ENCODE results near the gene COPS7A. TPM values are rescaled to one million over a fixed set of nuclear protein-coding genes. Genes with fewer than 3 reads are reported as not detected.

The COPS7A gene
- total RNA-seq (2014; rRNA removed; shearing (Covaris generic); ENCODE audit: low replicate concordance): 91.3 and 125 TPM in 2 replicates

- Histone ChIP-seq H3K4me3 (peak within 1 kb of the TSS; percentile 67), H3K27me3 (no peaks in the 10 kb centered on the region), H3K9me3 (no peaks in the 10 kb centered on the region), H3K36me3 (peaks cover 13% of the 10 kb centered on the region)
- peak; percentile 99 for DNase-seq
Measured at GRCh38 chr12:6723607-6724408, at the start of gene COPS7A. Gene COPS7A (plus strand): TSS chr12:6724046. CDS start chr12:6724657, 611 bp downstream.

- H3K27me3 ChIP-seq: no peaks in the 10 kb centered on the region
- H3K36me3 ChIP-seq: peaks cover 78% of the 10 kb centered on the region
- H3K4me3 ChIP-seq: no peak overlapping the region
- DNase-seq: no peak
- no peaks in the 10 kb centered on the region for H3K9me3 ChIP-seq
Measured at GRCh38 chr12:6676962-6677361, 46.9 kb upstream of the COPS7A start.

- no peak for DNase-seq
- Histone ChIP-seq H3K36me3 (peaks cover 40% of the 10 kb centered on the region), H3K27me3 (no peaks in the 10 kb centered on the region), H3K4me3 (no peak overlapping the region), H3K9me3 (no peaks in the 10 kb centered on the region)
Measured at GRCh38 chr12:6684609-6685008, 39.2 kb upstream of the COPS7A start.

GRCh38 chr12:6685814-6686213 is 38.0 kb upstream of the COPS7A start:
- DNase-seq: no peak
- no peaks in the 10 kb centered on the region for H3K9me3 ChIP-seq
- H3K36me3 ChIP-seq: peaks cover 33% of the 10 kb centered on the region
- H3K4me3 ChIP-seq: no peak overlapping the region
- H3K27me3 ChIP-seq: no peaks in the 10 kb centered on the region

- DNase-seq: peak; percentile 39
Measured at GRCh38 chr12:6688543-6688998, 35.3 kb upstream of the COPS7A start.

GRCh38 chr12:6688999-6689882 is 34.6 kb upstream of the COPS7A start, which contains the start of gene ZNF384:
Gene ZNF384 (minus strand): TSS chr12:6689375. CDS start chr12:6679520, 9,855 bp downstream.
- Histone ChIP-seq H3K27me3 (no peaks in the 10 kb centered on the region), H3K36me3 (peaks cover 23% of the 10 kb centered on the region), H3K4me3 (peak within 1 kb of the TSS; percentile 88), H3K9me3 (no peaks in the 10 kb centered on the region)
- peak; percentile 98 for DNase-seq

More at GRCh38 chr12:6688543-6688998, 35.3 kb upstream of the COPS7A start:
- Histone ChIP-seq H3K27me3 (no peaks in the 10 kb centered on the region), H3K4me3 (peak overlapping the region; percentile 88), H3K36me3 (peaks cover 27% of the 10 kb centered on the region), H3K9me3 (no peaks in the 10 kb centered on the region)

GRCh38 chr12:6691473-6691872 is 32.4 kb upstream of the COPS7A start:
- H3K9me3 ChIP-seq: no peaks in the 10 kb centered on the region
- DNase-seq: no peak
- no peaks in the 10 kb centered on the region for H3K27me3 ChIP-seq
- no peak overlapping the region for H3K4me3 ChIP-seq
- peaks cover 7% of the 10 kb centered on the region for H3K36me3 ChIP-seq

- H3K9me3 ChIP-seq: no peaks in the 10 kb centered on the region
- no peaks in the 10 kb centered on the region; the same call in 1 of the 2 replicates for H3K36me3 ChIP-seq
- no peak overlapping the region for H3K4me3 ChIP-seq
- H3K27me3 ChIP-seq: no peaks in the 10 kb centered on the region
- DNase-seq: no peak
Measured at GRCh38 chr12:6692888-6693287, 31.0 kb upstream of the COPS7A start.

- Histone ChIP-seq H3K27me3 (peaks cover 8% of the 10 kb centered on the region; the same call in 1 of the 2 replicates), H3K36me3 (no peaks in the 10 kb centered on the region; the same call in 1 of the 2 replicates), H3K9me3 (no peaks in the 10 kb centered on the region), H3K4me3 (no peak overlapping the region)
- DNase-seq: no peak
Measured at GRCh38 chr12:6693832-6694355, 30.0 kb upstream of the COPS7A start.

GRCh38 chr12:6694701-6695100 is 29.1 kb upstream of the COPS7A start:
- Histone ChIP-seq H3K36me3 (no peaks in the 10 kb centered on the region; the same call in 1 of the 2 replicates), H3K27me3 (peaks cover 16% of the 10 kb centered on the region), H3K9me3 (no peaks in the 10 kb centered on the region), H3K4me3 (no peak overlapping the region)
- no peak for DNase-seq

- no peak for DNase-seq
- H3K36me3 ChIP-seq: no peaks in the 10 kb centered on the region
- no peak overlapping the region for H3K4me3 ChIP-seq
- peaks cover 23% of the 10 kb centered on the region for H3K27me3 ChIP-seq
- H3K9me3 ChIP-seq: no peaks in the 10 kb centered on the region
Measured at GRCh38 chr12:6695313-6696045, 28.4 kb upstream of the COPS7A start.

GRCh38 chr12:6696690-6697583 is 26.9 kb upstream of the COPS7A start:
- Histone ChIP-seq H3K36me3 (no peaks in the 10 kb centered on the region), H3K9me3 (no peaks in the 10 kb centered on the region), H3K27me3 (peaks cover 34% of the 10 kb centered on the region), H3K4me3 (no peak overlapping the region)
- peak; percentile 20 for DNase-seq

- H3K27me3 ChIP-seq: peaks cover 35% of the 10 kb centered on the region
- no peak overlapping the region for H3K4me3 ChIP-seq
- no peaks in the 10 kb centered on the region for H3K36me3 ChIP-seq
- DNase-seq: peak; percentile 51
- no peaks in the 10 kb centered on the region for H3K9me3 ChIP-seq
Measured at GRCh38 chr12:6697584-6698351, 26.1 kb upstream of the COPS7A start.

GRCh38 chr12:6698352-6699046 is 25.3 kb upstream of the COPS7A start:
- peaks cover 35% of the 10 kb centered on the region for H3K27me3 ChIP-seq
- no peak for DNase-seq
- no peaks in the 10 kb centered on the region for H3K36me3 ChIP-seq
- no peak overlapping the region for H3K4me3 ChIP-seq
- no peaks in the 10 kb centered on the region for H3K9me3 ChIP-seq

Measured in MG63 (cell line).